Chondrocyte (in vitro differentiated cells): Measurements from ENCODE around the gene HCN2. TPM values are rescaled to one million over a fixed set of nuclear protein-coding genes. Genes with fewer than 3 reads are reported as not detected.
A peak's percentile ranks its signal among the peaks of the same experiment; 100 is the strongest.

Experiments
- DNase-seq: peaks from one replicate; pipeline ENCODE4 v3.0.0; 2021; ENCODE audit warnings: mixed read lengths, low spot score
- H3K27ac Mint-ChIP-seq: one replicate; pipeline ENCODE4 v1.8.0; 2021; ENCODE audit warnings: mild to moderate bottlenecking, moderate library complexity, mixed read lengths; ENCODE audit not compliant: unreplicated experiment
- H3K27me3 Mint-ChIP-seq: 2 replicates; pipeline ENCODE4 v1.8.0; 2021; ENCODE audit warnings: low read depth, mixed read lengths
- H3K36me3 Mint-ChIP-seq: 2 replicates; pipeline ENCODE4 v1.8.0; 2021; ENCODE audit warnings: low read depth, mixed read lengths
- H3K4me1 Mint-ChIP-seq: 2 replicates; pipeline ENCODE4 v1.8.0; 2021; ENCODE audit warnings: low read depth, mild to moderate bottlenecking, mixed read lengths
- H3K4me3 Mint-ChIP-seq: one replicate; pipeline ENCODE4 v1.8.0; 2021; ENCODE audit warnings: mild to moderate bottlenecking, moderate library complexity, mixed read lengths; ENCODE audit not compliant: unreplicated experiment
- H3K9me3 Mint-ChIP-seq: 2 replicates; pipeline ENCODE4 v1.8.0; 2021; ENCODE audit warnings: low read depth, mixed read lengths
- CTCF ChIP-seq: fragments of 200-600 bp; sonication (generic); IDR thresholded peaks from 2 replicates; pipeline ENCODE4 v1.5.0; 2021; ENCODE audit warnings: antibody characterized with exemption, mild to moderate bottlenecking, moderate library complexity
- total RNA-seq: library from RNA; stranded (reverse); gene quantifications from 3 replicates; pipeline ENCODE4 v1.2.1, GENCODE V29; 2021

The HCN2 gene
- total RNA-seq, 1 donor from 2014 or later, result 6.2 TPM

- Mint-ChIP-seq H3K27me3 (no peaks in the 10 kb centered on the region), H3K4me1 (no peaks in the 10 kb centered on the region), H3K9me3 (no peaks in the 10 kb centered on the region), H3K36me3 (peaks cover 8% of the 10 kb centered on the region), H3K27ac (no peak overlapping the region), H3K4me3 (no peak overlapping the region)
- no peak for TF ChIP-seq CTCF
- DNase-seq, result peak; percentile 90
Observed at GRCh38 chr19:648904-649801, 59.5 kb downstream of the HCN2 start.

GRCh38 chr19:650121-650520, 60.4 kb downstream of the HCN2 start:
- TF ChIP-seq CTCF, result no peak

DNA sequence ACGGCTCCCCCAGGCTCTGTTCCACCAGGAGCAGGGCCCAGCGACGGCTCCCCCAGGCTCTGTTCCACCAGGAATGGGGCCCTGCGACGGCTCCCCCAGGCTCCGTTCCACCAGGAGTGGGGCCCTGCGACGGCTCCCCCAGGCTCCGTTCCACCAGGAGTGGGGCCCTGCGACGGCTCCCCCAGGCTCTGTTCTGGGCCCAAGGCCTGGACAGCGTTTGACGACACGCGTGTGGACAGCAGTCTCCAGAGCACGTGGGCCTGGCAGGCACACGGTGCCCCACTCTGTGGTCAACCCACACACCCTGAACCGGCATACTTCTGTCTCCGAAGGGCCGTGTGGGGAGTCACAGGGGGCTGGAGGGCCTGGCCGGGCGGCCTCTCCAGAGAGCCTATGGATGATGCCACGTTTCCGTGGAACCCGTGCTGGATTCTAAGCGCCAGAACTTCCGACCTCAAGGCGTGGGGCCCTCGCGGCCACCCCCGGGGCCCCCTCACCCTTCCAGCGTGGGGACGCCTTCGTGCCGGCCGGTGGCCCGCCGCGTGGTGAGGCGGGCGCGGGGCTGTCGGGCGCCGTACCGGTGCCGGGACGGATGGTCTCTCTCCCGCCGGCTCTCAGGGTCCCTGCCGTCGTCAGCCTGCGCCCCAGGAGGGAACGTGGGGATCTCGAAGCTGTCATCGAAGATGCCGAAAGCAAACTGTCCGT, 61.6 kb downstream of the HCN2 start:
- no peak for TF ChIP-seq CTCF
- H3K36me3 Mint-ChIP-seq, result peaks cover 5% of the 10 kb centered on the region
- H3K27me3 Mint-ChIP-seq, result no peaks in the 10 kb centered on the region
- no peak overlapping the region for H3K27ac Mint-ChIP-seq
- no peaks in the 10 kb centered on the region for H3K9me3 Mint-ChIP-seq
- no peak overlapping the region for H3K4me3 Mint-ChIP-seq
- no peaks in the 10 kb centered on the region for H3K4me1 Mint-ChIP-seq
- DNase-seq, result no peak

More at GRCh38 chr19:650121-650520, 60.4 kb downstream of the HCN2 start:
- H3K27ac Mint-ChIP-seq, result no peak overlapping the region
- no peaks in the 10 kb centered on the region for H3K9me3 Mint-ChIP-seq
- H3K4me3 Mint-ChIP-seq, result no peak overlapping the region
- DNase-seq, result no peak
- peaks cover 7% of the 10 kb centered on the region for H3K36me3 Mint-ChIP-seq
- H3K4me1 Mint-ChIP-seq, result no peaks in the 10 kb centered on the region
- no peaks in the 10 kb centered on the region for H3K27me3 Mint-ChIP-seq

GRCh38 chr19:651991-652390, 62.3 kb downstream of the HCN2 start:
- no peaks in the 10 kb centered on the region for H3K27me3 Mint-ChIP-seq
- TF ChIP-seq CTCF, result no peak
- DNase-seq, result no peak
- no peaks in the 10 kb centered on the region for H3K4me1 Mint-ChIP-seq
- H3K4me3 Mint-ChIP-seq, result no peak overlapping the region
- H3K9me3 Mint-ChIP-seq, result no peaks in the 10 kb centered on the region
- peaks cover 5% of the 10 kb centered on the region for H3K36me3 Mint-ChIP-seq
- H3K27ac Mint-ChIP-seq, result no peak overlapping the region
